RWPE2 (cell line): ENCODE measurements around the gene ZACN.

ENCODE experiments used
- ATAC-seq: fragments of 200-7000 bp; cut with Tn5 transposase; 3 replicates; pipeline ENCODE4 v1.9.1; 2021; ENCODE audit warnings: low read depth
- DNase-seq: peaks from one replicate; pipeline ENCODE4 v3.0.0-alpha.2; 2020; ENCODE audit warnings: low spot score
- H3K27ac ChIP-seq: fragments of 450-650 bp; 2 replicates; pipeline ENCODE4 v1.5.1; 2017; ENCODE audit warnings: mild to moderate bottlenecking; ENCODE audit not compliant: poor library complexity, severe bottlenecking
- H3K27me3 ChIP-seq: fragments of 250-450 bp; sonication (Bioruptor Pico); 2 replicates; pipeline ENCODE4 v1.5.1; 2021; ENCODE audit warnings: mild to moderate bottlenecking, moderate library complexity; ENCODE audit not compliant: insufficient read depth, poor library complexity, severe bottlenecking
- H3K36me3 ChIP-seq: fragments of 250-450 bp; sonication (Bioruptor Pico); 2 replicates; pipeline ENCODE4 v1.5.1; 2020; ENCODE audit warnings: low read depth, mild to moderate bottlenecking, moderate library complexity
- H3K4me1 ChIP-seq: fragments of 250-450 bp; sonication (Bioruptor Pico); 2 replicates; pipeline ENCODE4 v1.5.1; 2021; ENCODE audit warnings: mild to moderate bottlenecking, moderate library complexity; ENCODE audit not compliant: insufficient read depth, poor library complexity, severe bottlenecking
- H3K4me3 ChIP-seq: fragments of 250-450 bp; sonication (Bioruptor Pico); 2 replicates; pipeline ENCODE4 v1.5.1; 2021; ENCODE audit warnings: mild to moderate bottlenecking, moderate library complexity; ENCODE audit not compliant: severe bottlenecking
- H3K9me3 ChIP-seq: fragments of 250-450 bp; sonication (Bioruptor Pico); 2 replicates; pipeline ENCODE4 v1.5.1; 2021; ENCODE audit warnings: mild to moderate bottlenecking, moderate library complexity; ENCODE audit not compliant: severe bottlenecking
- TF ChIP-seq, protein P1 (sequence below): fragments of 450-650 bp; IDR thresholded peaks from one replicate; pipeline ENCODE4 v1.5.1; 2017; ENCODE audit warnings: mild to moderate bottlenecking, moderate library complexity; ENCODE audit not compliant: poor library complexity, severe bottlenecking

ZACN gene

DNA sequence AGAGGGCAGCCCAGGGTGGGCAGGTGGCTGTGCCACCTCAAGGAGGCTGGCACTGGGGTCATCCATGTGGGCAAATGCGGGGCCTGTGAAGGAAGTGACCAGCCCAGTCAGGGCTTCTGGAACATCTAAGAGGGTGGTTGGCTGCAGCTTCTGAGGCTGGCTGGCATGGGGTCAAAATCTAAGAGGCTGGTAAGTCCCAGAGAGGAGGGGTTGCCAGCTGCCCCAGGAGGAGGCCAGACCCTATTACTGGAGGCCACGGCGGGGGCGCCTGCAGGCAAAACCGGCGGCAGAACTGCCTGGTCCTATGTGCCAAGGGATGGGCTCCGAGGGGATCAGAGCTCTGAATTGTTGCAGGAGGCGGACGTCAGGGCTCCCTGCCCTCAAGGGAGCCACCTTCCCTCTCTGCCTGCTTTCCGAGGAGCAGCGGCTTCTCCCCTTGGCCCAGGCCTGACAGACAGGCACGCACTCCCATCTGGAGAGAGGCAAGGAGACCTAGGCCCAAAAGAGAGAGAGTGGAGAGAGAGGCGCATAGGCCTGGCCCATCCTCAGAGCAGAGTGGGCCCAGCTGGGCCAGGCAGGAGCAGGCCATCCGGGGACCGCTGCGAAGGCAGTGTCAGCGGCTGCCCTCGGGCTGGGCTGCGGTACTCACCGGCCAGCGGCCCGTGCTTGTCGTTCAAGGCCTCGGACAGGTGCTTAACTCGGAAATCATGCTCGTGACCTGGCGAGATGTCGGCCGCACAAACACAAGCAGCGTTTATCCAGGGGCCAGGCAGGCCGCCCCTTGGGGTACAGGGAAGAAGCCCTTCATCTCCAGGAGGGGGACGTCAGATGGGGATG lies 10.9 kb downstream of the ZACN start:
- Histone ChIP-seq H3K36me3 (peaks cover 51% of the 10 kb centered on the region), H3K4me3 (no peak overlapping the region), H3K27me3 (no peaks in the 10 kb centered on the region), H3K4me1 (no peaks in the 10 kb centered on the region), H3K27ac (no peak overlapping the region), H3K9me3 (no peaks in the 10 kb centered on the region)
- DNase-seq (no peak), ATAC-seq (no peak)
- TF ChIP-seq, protein P1, sequence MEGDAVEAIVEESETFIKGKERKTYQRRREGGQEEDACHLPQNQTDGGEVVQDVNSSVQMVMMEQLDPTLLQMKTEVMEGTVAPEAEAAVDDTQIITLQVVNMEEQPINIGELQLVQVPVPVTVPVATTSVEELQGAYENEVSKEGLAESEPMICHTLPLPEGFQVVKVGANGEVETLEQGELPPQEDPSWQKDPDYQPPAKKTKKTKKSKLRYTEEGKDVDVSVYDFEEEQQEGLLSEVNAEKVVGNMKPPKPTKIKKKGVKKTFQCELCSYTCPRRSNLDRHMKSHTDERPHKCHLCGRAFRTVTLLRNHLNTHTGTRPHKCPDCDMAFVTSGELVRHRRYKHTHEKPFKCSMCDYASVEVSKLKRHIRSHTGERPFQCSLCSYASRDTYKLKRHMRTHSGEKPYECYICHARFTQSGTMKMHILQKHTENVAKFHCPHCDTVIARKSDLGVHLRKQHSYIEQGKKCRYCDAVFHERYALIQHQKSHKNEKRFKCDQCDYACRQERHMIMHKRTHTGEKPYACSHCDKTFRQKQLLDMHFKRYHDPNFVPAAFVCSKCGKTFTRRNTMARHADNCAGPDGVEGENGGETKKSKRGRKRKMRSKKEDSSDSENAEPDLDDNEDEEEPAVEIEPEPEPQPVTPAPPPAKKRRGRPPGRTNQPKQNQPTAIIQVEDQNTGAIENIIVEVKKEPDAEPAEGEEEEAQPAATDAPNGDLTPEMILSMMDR, result no peak

DNA sequence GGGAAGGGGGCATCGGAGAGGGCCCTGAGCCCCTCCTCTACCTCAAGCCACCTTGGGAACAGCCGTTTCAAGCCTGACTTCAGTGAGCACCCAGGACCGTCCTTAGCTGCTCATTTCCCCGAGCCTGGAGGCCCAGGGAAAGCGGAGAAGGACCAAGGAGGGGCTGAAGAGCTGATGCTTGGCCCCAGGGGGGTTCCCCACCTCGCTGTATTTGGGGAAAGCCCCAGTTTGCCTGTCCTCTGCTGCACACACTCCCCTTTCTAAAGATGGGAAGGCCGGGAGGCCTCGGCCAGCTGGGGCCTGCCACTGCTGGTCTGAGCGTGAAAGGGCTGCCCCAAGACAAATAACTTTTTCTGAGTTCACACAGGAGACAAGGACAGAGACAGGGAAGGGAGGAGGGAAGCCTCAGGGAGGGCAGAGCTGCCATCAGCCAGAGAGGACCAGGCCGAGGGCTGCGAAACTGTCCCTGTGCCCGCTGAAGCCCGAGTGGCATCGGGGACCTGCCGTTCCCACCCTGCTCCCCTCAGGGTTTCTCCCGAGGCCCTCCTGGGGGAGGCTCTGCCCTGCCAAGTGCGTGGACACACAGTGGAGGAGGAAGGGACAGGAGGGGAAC lies 11.6 kb downstream of the ZACN start:
- DNase-seq, result no peak
- no peak for ATAC-seq

DNA sequence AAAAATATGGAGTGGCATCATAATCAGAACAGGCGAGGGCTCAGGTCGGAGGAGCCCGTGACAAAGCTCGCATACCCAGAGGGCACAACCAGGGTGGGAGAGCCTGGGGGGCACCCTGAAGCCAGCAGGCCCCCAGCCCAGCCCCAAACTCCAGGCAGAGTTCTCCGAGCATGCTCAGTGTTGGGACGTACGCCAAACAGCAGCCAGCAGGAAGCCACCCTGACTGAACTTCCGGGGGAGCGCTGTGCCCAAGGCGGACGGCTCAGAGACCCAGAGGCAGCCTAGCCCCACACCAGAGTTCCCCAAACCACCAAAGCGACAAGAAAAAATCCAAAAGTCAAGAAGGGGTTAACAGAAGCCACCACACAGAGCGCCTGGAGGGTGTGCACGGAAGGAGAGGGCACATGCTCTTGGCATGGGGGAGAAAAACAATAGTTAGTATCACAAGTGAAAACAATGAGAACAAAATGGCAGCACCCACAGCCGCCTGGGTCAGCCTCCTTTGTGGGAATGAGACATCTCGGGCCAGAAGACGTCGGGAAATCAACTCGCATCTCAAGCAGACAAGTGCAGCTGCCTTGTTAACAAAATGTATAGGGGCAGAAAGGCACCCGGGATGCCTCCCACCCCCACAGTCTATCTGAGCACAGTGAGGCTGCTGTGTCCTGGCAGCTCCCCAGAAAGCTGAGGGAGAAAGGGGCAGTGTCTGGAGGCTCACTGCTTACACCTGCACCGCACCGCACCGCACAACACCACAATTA lies 12.7 kb downstream of the ZACN start:
- DNase-seq (no peak), ATAC-seq (no peak)
- H3K9me3 ChIP-seq, result no peaks in the 10 kb centered on the region
- no peaks in the 10 kb centered on the region for H3K4me1 ChIP-seq
- no peak overlapping the region for H3K27ac ChIP-seq
- TF ChIP-seq, protein P1, result no peak
- H3K4me3 ChIP-seq, result no peak overlapping the region
- H3K27me3 ChIP-seq, result no peaks in the 10 kb centered on the region
- H3K36me3 ChIP-seq, result peaks cover 63% of the 10 kb centered on the region

More for the DNA sequence above, 11.6 kb downstream of the ZACN start:
- Histone ChIP-seq H3K4me1 (no peaks in the 10 kb centered on the region), H3K4me3 (no peak overlapping the region), H3K9me3 (no peaks in the 10 kb centered on the region), H3K27ac (no peak overlapping the region), H3K36me3 (peaks cover 56% of the 10 kb centered on the region), H3K27me3 (no peaks in the 10 kb centered on the region)
- TF ChIP-seq, protein P1, result no peak

DNA sequence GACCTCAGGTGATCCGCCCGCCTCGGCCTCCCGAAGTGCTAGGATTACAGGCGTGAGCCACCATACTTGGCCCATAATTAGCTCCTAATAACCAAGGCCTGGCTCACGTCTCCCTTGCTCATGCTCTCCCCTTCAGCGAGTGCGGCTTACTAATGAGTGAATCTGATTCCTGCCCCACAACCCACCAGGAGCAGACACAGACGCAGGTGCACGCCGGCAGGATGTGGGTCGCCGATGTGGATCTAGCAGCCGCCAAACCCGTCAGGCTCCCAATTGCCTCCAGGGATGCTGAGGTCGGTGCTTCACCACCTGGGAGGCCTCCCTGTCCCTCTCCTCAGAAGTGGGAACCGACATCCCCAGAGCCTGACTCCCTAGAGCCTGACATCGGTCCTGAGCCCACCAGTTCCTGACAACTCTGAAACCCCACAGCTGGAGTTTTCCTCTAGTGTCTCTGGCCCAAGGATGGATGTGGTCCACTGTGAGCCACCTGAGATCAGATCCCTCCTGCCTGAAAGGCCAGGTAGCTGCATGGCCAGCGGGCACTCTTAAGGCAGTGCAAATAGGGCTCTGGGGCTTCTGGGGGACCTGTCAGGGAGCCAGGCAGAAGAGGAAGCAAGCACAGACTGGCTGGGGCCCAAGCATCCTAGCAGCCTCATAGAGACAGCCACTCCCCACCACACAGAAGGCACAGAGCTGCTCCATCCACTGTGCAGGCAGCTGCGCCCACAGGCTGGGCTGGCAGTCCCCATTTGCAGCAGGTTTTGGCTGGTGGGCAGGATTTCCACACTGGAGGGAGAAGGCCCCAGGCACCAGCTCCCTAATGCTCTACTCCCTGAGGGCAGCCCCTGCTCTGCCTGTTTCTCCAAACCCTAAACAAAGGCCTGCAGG lies 13.8 kb downstream of the ZACN start:
- Histone ChIP-seq H3K9me3 (no peaks in the 10 kb centered on the region), H3K4me3 (no peak overlapping the region)

More for the DNA sequence above, 13.8 kb downstream of the ZACN start:
- DNase-seq (no peak), ATAC-seq (no peak)
- no peaks in the 10 kb centered on the region for H3K4me1 ChIP-seq
- TF ChIP-seq, protein P1, result no peak
- peaks cover 69% of the 10 kb centered on the region for H3K36me3 ChIP-seq
- H3K27ac ChIP-seq, result no peak overlapping the region
- H3K27me3 ChIP-seq, result no peaks in the 10 kb centered on the region
